ENCODE measurements around the gene KLK12. TPM values are rescaled to one million over a fixed set of nuclear protein-coding genes. Genes with fewer than 3 reads are reported as not detected.

Gene KLK12
- polyA plus RNA-seq, 10 donors = not detected

- DNase-seq = no peak
These were observed 51.0 kb downstream of the KLK12 start, which contains the start of gene KLK7 for GRCh38 chr19:50983625-50984292. TSS of gene KLK7 (minus strand) at chr19:50983917. CDS start at chr19:50982399, 1,518 bp downstream.

- no peak for DNase-seq
These were observed 52.6 kb downstream of the KLK12 start for GRCh38 chr19:50982186-50982585.

- DNase-seq = no peak
These were observed 53.1 kb downstream of the KLK12 start for GRCh38 chr19:50981587-50982146.

- no peak for DNase-seq
These were observed 54.6 kb downstream of the KLK12 start for GRCh38 chr19:50980208-50980607.

GRCh38 chr19:50979758-50980157 is 55.0 kb downstream of the KLK12 start:
- no peak for DNase-seq

Other genes starting within 250 kb of the KLK12 start
- gene ACP4, start 244.6 kb downstream of the KLK12 start, polyA plus RNA-seq (ENCODE audit: insufficient read length in 10 of 10) = under 1 TPM in 4 of 10 donors, not detected in 6; 0.13 to 0.24 (median 0.16) TPM
- gene KLK1, start 211.2 kb downstream of the KLK12 start, polyA plus RNA-seq (ENCODE audit: insufficient read length in 10 of 10) = 1 to 10 TPM in 1 of 10 donors, under 1 TPM in 5, not detected in 4; 0.19 to 1.3 (median 0.46) TPM
- gene KLK15, start 201.4 kb downstream of the KLK12 start, polyA plus RNA-seq (ENCODE audit: insufficient read length in 10 of 10) = not detected
- gene KLK3, start 180.1 kb downstream of the KLK12 start, polyA plus RNA-seq (ENCODE audit: insufficient read length in 10 of 10) = not detected
- not detected for gene KLK2, start 161.6 kb downstream of the KLK12 start, polyA plus RNA-seq (ENCODE audit: insufficient read length in 10 of 10)
- gene KLK4, start 123.6 kb downstream of the KLK12 start, polyA plus RNA-seq (ENCODE audit: insufficient read length in 10 of 10) = not detected
- under 1 TPM in 1 of 10 donors, not detected in 9; 0.15 TPM for gene KLK5, start 82.0 kb downstream of the KLK12 start, polyA plus RNA-seq (ENCODE audit: insufficient read length in 10 of 10)
- under 1 TPM in 6 of 10 donors, not detected in 4; 0.14 to 0.52 (median 0.24) TPM for gene KLK6, start 65.4 kb downstream of the KLK12 start, polyA plus RNA-seq (ENCODE audit: insufficient read length in 10 of 10)
- gene KLK7, start 51.1 kb downstream of the KLK12 start, polyA plus RNA-seq (ENCODE audit: insufficient read length in 10 of 10) = under 1 TPM in 4 of 10 donors, not detected in 6; 0.11 to 0.31 (median 0.24) TPM
- 1 to 10 TPM in 2 of 10 donors, not detected in 8; 1.3 to 2.1 TPM for gene KLK8, start 33.4 kb downstream of the KLK12 start, polyA plus RNA-seq (ENCODE audit: insufficient read length in 10 of 10)
- gene KLK10, start 15.3 kb downstream of the KLK12 start, polyA plus RNA-seq (ENCODE audit: insufficient read length in 10 of 10) = under 1 TPM in 7 of 10 donors, not detected in 3; 0.10 to 0.84 (median 0.14) TPM
- 1 to 10 TPM in 2 of 10 donors, under 1 TPM in 1, not detected in 7; 0.10 to 5.1 (median 1.5) TPM for gene KLK11, start 8.4 kb downstream of the KLK12 start, polyA plus RNA-seq (ENCODE audit: insufficient read length in 10 of 10)
- under 1 TPM in 2 of 10 donors, not detected in 8; 0.37 to 0.51 TPM for gene KLK13, start 30.1 kb upstream of the KLK12 start, polyA plus RNA-seq (ENCODE audit: insufficient read length in 10 of 10)
- under 1 TPM in 6 of 10 donors, not detected in 4; 0.12 to 0.42 (median 0.23) TPM for gene KLK14, start 47.9 kb upstream of the KLK12 start, polyA plus RNA-seq (ENCODE audit: insufficient read length in 10 of 10)
- gene CTU1, start 73.4 kb upstream of the KLK12 start, polyA plus RNA-seq (ENCODE audit: insufficient read length in 10 of 10) = 1 to 10 TPM; 1.5 to 3.0 (median 2.2) TPM
- gene SIGLEC9, start 89.9 kb upstream of the KLK12 start, polyA plus RNA-seq (ENCODE audit: insufficient read length in 10 of 10) = 1 to 10 TPM in 7 of 10 donors, under 1 TPM in 3; 0.60 to 1.6 (median 1.2) TPM
- under 1 TPM; 0.42 to 0.93 (median 0.57) TPM for gene SIGLEC7, start 107.3 kb upstream of the KLK12 start, polyA plus RNA-seq (ENCODE audit: insufficient read length in 10 of 10)
- gene CD33, start 190.1 kb upstream of the KLK12 start, polyA plus RNA-seq (ENCODE audit: insufficient read length in 10 of 10) = 1 to 10 TPM; 2.1 to 4.5 (median 2.9) TPM
- gene SIGLECL1, start 216.1 kb upstream of the KLK12 start, polyA plus RNA-seq (ENCODE audit: insufficient read length in 10 of 10) = not detected